ENCODE results near the gene ICAM1. TPM values are rescaled to one million over a fixed set of nuclear protein-coding genes. Genes with fewer than 3 reads are reported as not detected.

Gene ICAM1
- total and polyA plus RNA-seq, 2 of the 8 experiments (the other 6 are each of a cell fraction or from before 2014, with no cell fraction given): 4.0 to 9.4 TPM

GRCh38 chr19:10290876-10291553 is 20.1 kb downstream of the ICAM1 start (continued):
- TF ChIP-seq KDM4A (IDR thresholded peaks at IDR 0.05; ENCODE audit: low read depth, low read length, severe bottlenecking) (peak; percentile 60), SP2 (IDR thresholded peaks at IDR 0.05; ENCODE audit: low read length) (no peak), HDAC2 (IDR thresholded peaks at IDR 0.05; ENCODE audit: borderline replicate concordance in 1 of 2, low read depth in 2 of 2, low read length in 2 of 2) (no peak), HDAC6 (IDR thresholded peaks at IDR 0.05; ENCODE audit: low read depth, low read length) (no peak), SP1 (IDR thresholded peaks at IDR 0.05; ENCODE audit: low read depth, low read length) (no peak), CTBP2 (IDR thresholded peaks at IDR 0.05; ENCODE audit: borderline replicate concordance, insufficient read depth, insufficient read length, low read length) (no peak), EP300 (IDR thresholded peaks at IDR 0.05; ENCODE audit: borderline replicate concordance in 1 of 2, low read depth in 2 of 2, low read length in 2 of 2) (no peak)

Measured in H1 (cell line).